ENCODE measurements around the gene ROCK2. TPM values are rescaled to one million over a fixed set of nuclear protein-coding genes. Genes with fewer than 3 reads are reported as not detected.

Gene ROCK2
- polyA plus RNA-seq, 2 of the 4 experiments (the other 2 are of a cell fraction): 34.0 to 38.7 TPM

DNA sequence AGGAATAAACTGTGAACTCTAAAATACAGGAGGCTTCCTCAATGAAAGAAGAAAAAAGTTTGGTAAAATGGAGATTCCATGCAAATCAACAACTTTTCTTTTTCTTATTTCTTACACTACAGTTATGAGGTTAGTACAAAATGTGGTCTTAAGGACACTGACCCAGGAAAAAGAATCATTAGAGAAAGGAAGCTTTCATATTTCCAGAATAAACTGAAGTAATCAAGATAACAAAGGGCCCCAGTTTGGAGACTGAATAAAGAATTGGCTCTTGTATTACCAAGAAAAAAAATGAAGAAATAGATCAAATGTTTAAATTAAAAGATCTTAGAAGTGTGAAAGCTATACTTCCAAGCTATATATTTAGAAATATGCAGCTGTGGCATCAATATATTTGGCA is 116.8 kb downstream of the ROCK2 start (continued):
- TF ChIP-seq, protein P1, sequence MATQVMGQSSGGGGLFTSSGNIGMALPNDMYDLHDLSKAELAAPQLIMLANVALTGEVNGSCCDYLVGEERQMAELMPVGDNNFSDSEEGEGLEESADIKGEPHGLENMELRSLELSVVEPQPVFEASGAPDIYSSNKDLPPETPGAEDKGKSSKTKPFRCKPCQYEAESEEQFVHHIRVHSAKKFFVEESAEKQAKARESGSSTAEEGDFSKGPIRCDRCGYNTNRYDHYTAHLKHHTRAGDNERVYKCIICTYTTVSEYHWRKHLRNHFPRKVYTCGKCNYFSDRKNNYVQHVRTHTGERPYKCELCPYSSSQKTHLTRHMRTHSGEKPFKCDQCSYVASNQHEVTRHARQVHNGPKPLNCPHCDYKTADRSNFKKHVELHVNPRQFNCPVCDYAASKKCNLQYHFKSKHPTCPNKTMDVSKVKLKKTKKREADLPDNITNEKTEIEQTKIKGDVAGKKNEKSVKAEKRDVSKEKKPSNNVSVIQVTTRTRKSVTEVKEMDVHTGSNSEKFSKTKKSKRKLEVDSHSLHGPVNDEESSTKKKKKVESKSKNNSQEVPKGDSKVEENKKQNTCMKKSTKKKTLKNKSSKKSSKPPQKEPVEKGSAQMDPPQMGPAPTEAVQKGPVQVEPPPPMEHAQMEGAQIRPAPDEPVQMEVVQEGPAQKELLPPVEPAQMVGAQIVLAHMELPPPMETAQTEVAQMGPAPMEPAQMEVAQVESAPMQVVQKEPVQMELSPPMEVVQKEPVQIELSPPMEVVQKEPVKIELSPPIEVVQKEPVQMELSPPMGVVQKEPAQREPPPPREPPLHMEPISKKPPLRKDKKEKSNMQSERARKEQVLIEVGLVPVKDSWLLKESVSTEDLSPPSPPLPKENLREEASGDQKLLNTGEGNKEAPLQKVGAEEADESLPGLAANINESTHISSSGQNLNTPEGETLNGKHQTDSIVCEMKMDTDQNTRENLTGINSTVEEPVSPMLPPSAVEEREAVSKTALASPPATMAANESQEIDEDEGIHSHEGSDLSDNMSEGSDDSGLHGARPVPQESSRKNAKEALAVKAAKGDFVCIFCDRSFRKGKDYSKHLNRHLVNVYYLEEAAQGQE (IDR thresholded peaks at IDR 0.05): no peak
- no peak for TF ChIP-seq SMC3 (IDR thresholded peaks at IDR 0.05)
- TF ChIP-seq, protein P2, sequence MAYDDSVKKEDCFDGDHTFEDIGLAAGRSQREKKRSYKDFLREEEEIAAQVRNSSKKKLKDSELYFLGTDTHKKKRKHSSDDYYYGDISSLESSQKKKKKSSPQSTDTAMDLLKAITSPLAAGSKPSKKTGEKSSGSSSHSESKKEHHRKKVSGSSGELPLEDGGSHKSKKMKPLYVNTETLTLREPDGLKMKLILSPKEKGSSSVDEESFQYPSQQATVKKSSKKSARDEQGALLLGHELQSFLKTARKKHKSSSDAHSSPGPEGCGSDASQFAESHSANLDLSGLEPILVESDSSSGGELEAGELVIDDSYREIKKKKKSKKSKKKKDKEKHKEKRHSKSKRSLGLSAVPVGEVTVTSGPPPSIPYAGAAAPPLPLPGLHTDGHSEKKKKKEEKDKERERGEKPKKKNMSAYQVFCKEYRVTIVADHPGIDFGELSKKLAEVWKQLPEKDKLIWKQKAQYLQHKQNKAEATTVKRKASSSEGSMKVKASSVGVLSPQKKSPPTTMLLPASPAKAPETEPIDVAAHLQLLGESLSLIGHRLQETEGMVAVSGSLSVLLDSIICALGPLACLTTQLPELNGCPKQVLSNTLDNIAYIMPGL (CRISPR knock-in tag; IDR thresholded peaks at IDR 0.05; ENCODE audit: borderline replicate concordance): no peak

DNA sequence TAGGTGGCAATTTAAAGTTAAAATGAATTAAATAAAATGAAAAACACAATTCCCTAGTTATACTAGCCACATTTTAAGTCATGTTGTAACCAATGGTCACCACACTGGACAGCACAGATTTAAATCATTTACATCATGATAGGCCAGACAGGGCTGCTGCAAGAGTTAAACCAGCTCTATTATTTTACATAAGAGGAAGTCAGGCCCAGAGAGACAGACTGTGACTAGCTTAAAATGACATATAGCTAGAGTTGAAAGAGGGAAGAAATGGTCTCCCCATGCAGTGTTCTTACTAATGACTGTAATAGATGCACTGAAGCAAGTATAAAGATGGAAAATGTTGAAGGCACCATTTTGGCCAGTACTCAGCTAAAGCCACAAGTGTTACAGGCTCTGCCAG is 119.5 kb downstream of the ROCK2 start:
- TF ChIP-seq, protein P3, sequence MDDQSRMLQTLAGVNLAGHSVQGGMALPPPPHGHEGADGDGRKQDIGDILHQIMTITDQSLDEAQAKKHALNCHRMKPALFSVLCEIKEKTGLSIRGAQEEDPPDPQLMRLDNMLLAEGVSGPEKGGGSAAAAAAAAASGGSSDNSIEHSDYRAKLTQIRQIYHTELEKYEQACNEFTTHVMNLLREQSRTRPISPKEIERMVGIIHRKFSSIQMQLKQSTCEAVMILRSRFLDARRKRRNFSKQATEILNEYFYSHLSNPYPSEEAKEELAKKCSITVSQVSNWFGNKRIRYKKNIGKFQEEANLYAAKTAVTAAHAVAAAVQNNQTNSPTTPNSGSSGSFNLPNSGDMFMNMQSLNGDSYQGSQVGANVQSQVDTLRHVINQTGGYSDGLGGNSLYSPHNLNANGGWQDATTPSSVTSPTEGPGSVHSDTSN (IDR thresholded peaks at IDR 0.05): no peak
- TF ChIP-seq RNF2 (IDR thresholded peaks at IDR 0.05; ENCODE audit: borderline replicate concordance, low read depth) (no peak), POLR2AphosphoS2 (conservative IDR thresholded peaks at IDR 0.05; ENCODE audit: low read length) (no peak), HDAC2 (IDR thresholded peaks at IDR 0.05) (no peak), SMC3 (IDR thresholded peaks at IDR 0.05) (no peak), EP300 (IDR thresholded peaks at IDR 0.05) (no peak), FOXS1 (CRISPR knock-in tag; IDR thresholded peaks at IDR 0.05) (no peak), KDM5A (IDR thresholded peaks at IDR 0.05) (no peak), KDM1A (IDR thresholded peaks at IDR 0.05; ENCODE audit: low read depth) (no peak)
- FAIRE-seq: no peak
- Histone ChIP-seq H3K4me2 (no peak overlapping the region), H3K4me1 (no peaks in the 10 kb centered on the region), H3K27ac (no peak overlapping the region), H3K9me3 (no peaks in the 10 kb centered on the region), H3K4me3 (no peak overlapping the region)
- ChIA-PET POLR2A (interaction anchor here (0.5 kb wide), 1 partner anchor 119 kb away, joined by 3 read pairs; the partner anchor contains the start of gene ROCK2), CTCF (interaction anchor here (0.9 to 2.3 kb wide), 7 partner anchors 10 to 358 kb away, joined by 3 to 7 read pairs (median 3); partner anchors contain the start of gene ROCK2)
- DNase-seq (ENCODE audit: low read depth in 1 of 2, low spot score in 1 of 2): no peak
- no peak; a peak in 1 of 6 replicates for ATAC-seq

DNA sequence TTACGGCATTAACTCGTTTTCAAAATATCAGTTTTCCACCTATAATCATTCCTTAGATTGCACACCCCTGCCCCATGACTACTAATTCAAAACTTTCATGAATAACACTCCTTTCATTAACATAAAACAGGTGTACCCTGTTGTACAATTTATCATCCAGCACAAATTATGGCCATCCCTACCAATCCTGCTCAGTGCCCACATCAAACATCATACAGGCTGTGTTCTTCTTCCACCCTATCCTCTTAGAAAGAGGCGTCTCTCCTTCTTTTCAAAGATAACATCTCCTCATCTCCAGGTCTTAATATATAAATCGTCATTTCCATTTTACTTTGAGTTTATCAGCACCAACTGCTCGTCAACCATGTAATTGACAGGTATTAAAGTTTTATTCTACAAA is 121.6 kb downstream of the ROCK2 start:
- Histone ChIP-seq H3K4me1 (no peaks in the 10 kb centered on the region), H3K27ac (no peak overlapping the region), H3K9me3 (no peaks in the 10 kb centered on the region), H3K4me2 (no peak overlapping the region), H3K4me3 (no peak overlapping the region)
- ATAC-seq (no peak), DNase-seq (ENCODE audit: low read depth in 1 of 2, low spot score in 1 of 2) (no peak), FAIRE-seq (no peak)
- ChIA-PET CTCF (interaction anchor here (2.2 kb wide), 1 partner anchor 90 kb away, joined by 12 read pairs; a partner anchor contains a TSS), POLR2A (no interaction called here)
- TF ChIP-seq ZSCAN20 (CRISPR knock-in tag; IDR thresholded peaks at IDR 0.05) (no peak), CHD4 (IDR thresholded peaks at IDR 0.05; ENCODE audit: borderline replicate concordance) (no peak), CHD2 (IDR thresholded peaks at IDR 0.05; ENCODE audit: low read length, partially characterized antibody) (no peak)
- TF ChIP-seq, protein P1 (IDR thresholded peaks at IDR 0.05): no peak
- WGBS (ENCODE audit: missing lambda C conversion rate): 88% methylated on average over 5 of the region's 5 CpGs
